Neural progenitor cell (in vitro differentiated cells): Measurements from ENCODE around the gene USP17L29. TPM values are rescaled to one million over a fixed set of nuclear protein-coding genes. Genes with fewer than 3 reads are reported as not detected.

Source experiments
- total RNA-seq: library from RNA; depleted of rRNA; stranded (reverse); fragments of >200 nt; gene quantifications from 2 replicates; pipeline ENCODE4 v1.2.3, GENCODE V29; 2015; ENCODE audit warnings: low replicate concordance

Gene USP17L29
- total RNA-seq, 1 donor from 2014 or later = not detected

Other genes with a start within 250 kb of the USP17L29 start
- not detected in 2 replicates for gene FAM90A26, start 183.2 kb upstream of the USP17L29 start, total RNA-seq
- gene USP17L10, start 143.0 kb upstream of the USP17L29 start, total RNA-seq = not detected in 2 replicates
- gene USP17L11, start 138.2 kb upstream of the USP17L29 start, total RNA-seq = not detected in 2 replicates
- gene USP17L12, start 133.5 kb upstream of the USP17L29 start, total RNA-seq = not detected in 2 replicates
- gene USP17L13, start 128.7 kb upstream of the USP17L29 start, total RNA-seq = 0.09 TPM in 1 of 2 replicates, not detected in the other
- gene USP17L15, start 119.3 kb upstream of the USP17L29 start, total RNA-seq = not detected in 2 replicates
- 0.09 TPM in 1 of 2 replicates, not detected in the other for gene USP17L17, start 109.8 kb upstream of the USP17L29 start, total RNA-seq
- gene USP17L18, start 105.0 kb upstream of the USP17L29 start, total RNA-seq = not detected in 2 replicates
- not detected in 2 replicates for gene USP17L19, start 100.3 kb upstream of the USP17L29 start, total RNA-seq
- not detected in 2 replicates for gene USP17L20, start 95.5 kb upstream of the USP17L29 start, total RNA-seq
- not detected in 2 replicates for gene USP17L21, start 90.8 kb upstream of the USP17L29 start, total RNA-seq
- not detected in 2 replicates for gene USP17L22, start 86.0 kb upstream of the USP17L29 start, total RNA-seq
- gene USP17L24, start 28.5 kb upstream of the USP17L29 start, total RNA-seq = not detected in 2 replicates
- gene USP17L25, start 23.7 kb upstream of the USP17L29 start, total RNA-seq = not detected in 2 replicates
- gene USP17L26, start 19.0 kb upstream of the USP17L29 start, total RNA-seq = not detected in 2 replicates
- not detected in 2 replicates for gene USP17L5, start 14.2 kb upstream of the USP17L29 start, total RNA-seq
- gene USP17L27, start 9.5 kb upstream of the USP17L29 start, total RNA-seq = not detected in 2 replicates
- not detected in 2 replicates for gene USP17L28, start 4.7 kb upstream of the USP17L29 start, total RNA-seq
- gene USP17L30, start 9.5 kb downstream of the USP17L29 start, total RNA-seq = not detected in 2 replicates
- gene DEFB131A, start 90.8 kb downstream of the USP17L29 start, total RNA-seq = not detected in 2 replicates